Neuronal stem cell (in vitro differentiated cells): ENCODE data around the gene CYP1A2.

Source experiments
- DNase-seq: peaks from one replicate; pipeline ENCODE4 v3.0.0-alpha.2; 2013; ENCODE audit warnings: low spot score
- H2AFZ ChIP-seq: one replicate; pipeline ENCODE4 v1.6.1; 2013; ENCODE audit warnings: mild to moderate bottlenecking, low read length, inconsistent platforms
- H2AK5ac ChIP-seq: 2 replicates; pipeline ENCODE4 v1.6.1; 2013; ENCODE audit warnings: low read depth, mild to moderate bottlenecking, inconsistent platforms, low read length, moderate library complexity, mixed read lengths
- H2BK120ac ChIP-seq: 2 replicates; pipeline ENCODE4 v1.6.1; 2013; ENCODE audit warnings: low read depth, mild to moderate bottlenecking, inconsistent platforms, low read length, moderate library complexity, mixed read lengths
- H2BK12ac ChIP-seq: one replicate; pipeline ENCODE4 v1.6.1; 2013; ENCODE audit warnings: low read length, inconsistent platforms
- H2BK15ac ChIP-seq: 2 replicates; pipeline ENCODE4 v1.6.1; 2013; ENCODE audit warnings: mild to moderate bottlenecking, low read length, inconsistent platforms, mixed read lengths
- H2BK5ac ChIP-seq: one replicate; pipeline ENCODE4 v1.6.1; 2013; ENCODE audit warnings: inconsistent platforms, mild to moderate bottlenecking, low read length, moderate library complexity
- H3K14ac ChIP-seq: one replicate; pipeline ENCODE4 v1.6.1; 2013; ENCODE audit warnings: low read length, inconsistent platforms
- H3K18ac ChIP-seq: 2 replicates; pipeline ENCODE4 v1.6.1; 2013; ENCODE audit warnings: low read length, inconsistent platforms
- H3K23ac ChIP-seq: 2 replicates; pipeline ENCODE4 v1.6.1; 2013; ENCODE audit warnings: low read depth, mild to moderate bottlenecking, mixed read lengths, low read length, inconsistent platforms; ENCODE audit not compliant: poor library complexity
- H3K27ac ChIP-seq: replicated peaks from 3 replicates; pipeline ENCODE4 v1.5.1; 2013; ENCODE audit warnings: low read length, inconsistent platforms
- H3K27me3 ChIP-seq, 3 experiments: 2 replicates each; pipeline ENCODE4 v1.6.1; 2013; ENCODE audit warnings: low read length in 3 of 3, mild to moderate bottlenecking in 2 of 3, inconsistent platforms in 1 of 3, low read depth in 1 of 3, mixed read lengths in 1 of 3, moderate library complexity in 1 of 3; ENCODE audit not compliant: control insufficient read depth in 3 of 3, insufficient read depth in 3 of 3
- H3K36me3 ChIP-seq, 2 donors: replicated peaks in 1 of 2; 2 replicates each; pipeline ENCODE4 v1.6.1; 2013; ENCODE audit warnings: low read length in 2 of 2; ENCODE audit not compliant: control insufficient read depth in 2 of 2, insufficient read depth in 2 of 2
- H3K4ac ChIP-seq: 2 replicates; pipeline ENCODE4 v1.6.1; 2013; ENCODE audit warnings: inconsistent platforms, mild to moderate bottlenecking, low read length, moderate library complexity
- H3K4me1 ChIP-seq, 2 donors: 1 replicate in 1 of 2; 2 replicates in 1 of 2; pipeline ENCODE4 v1.6.1; 2013; ENCODE audit warnings: low read length in 2 of 2, low read depth in 1 of 2; ENCODE audit not compliant: control insufficient read depth in 2 of 2, insufficient read depth in 1 of 2
- H3K4me2 ChIP-seq: one replicate; pipeline ENCODE4 v1.6.1; 2013; ENCODE audit warnings: mild to moderate bottlenecking, low read length, inconsistent platforms; ENCODE audit not compliant: insufficient read depth, poor library complexity, severe bottlenecking
- H3K4me3 ChIP-seq, 2 donors: 2 replicates each; pipeline ENCODE4 v1.5.1; 2013; ENCODE audit warnings: low read length in 2 of 2, mild to moderate bottlenecking in 2 of 2, inconsistent platforms in 1 of 2, moderate library complexity in 1 of 2
- H3K79me1 ChIP-seq: one replicate; pipeline ENCODE4 v1.6.1; 2013; ENCODE audit warnings: low read depth, mild to moderate bottlenecking, inconsistent platforms, low read length, moderate library complexity
- H3K9ac ChIP-seq: one replicate; pipeline ENCODE4 v1.6.1; 2013; ENCODE audit warnings: mild to moderate bottlenecking, low read depth, low read length, inconsistent platforms; ENCODE audit not compliant: poor library complexity
- H3K9me3 ChIP-seq, 2 donors: replicated peaks in 1 of 2; 2 replicates each; pipeline versions ENCODE3 to v1.6.1; 2013; ENCODE audit warnings: low read length in 2 of 2, mild to moderate bottlenecking in 2 of 2, inconsistent platforms in 1 of 2, low read depth in 1 of 2, mixed read lengths in 1 of 2, moderate library complexity in 1 of 2; ENCODE audit not compliant: control insufficient read depth in 2 of 2, insufficient read depth in 1 of 2
- H4K8ac ChIP-seq: one replicate; pipeline ENCODE4 v1.6.1; 2013; ENCODE audit warnings: low read depth, mild to moderate bottlenecking, inconsistent platforms, low read length, moderate library complexity
- H4K91ac ChIP-seq: one replicate; pipeline ENCODE4 v1.6.1; 2013; ENCODE audit warnings: low read length, low read depth, mild to moderate bottlenecking, inconsistent platforms; ENCODE audit not compliant: poor library complexity
- WGBS, 2 donors: extraction: QIAGEN DNeasy Blood & Tissue Kit; methylation state at CpG; one replicate each; pipeline ENCODE4 v1.1.7; 2013; ENCODE audit warnings: missing lambda C conversion rate in 2 of 2, mixed read lengths in 1 of 2; ENCODE audit not compliant: insufficient read length in 2 of 2, insufficient replicate concordance in 1 of 2; ENCODE audit errors: extremely low coverage in 2 of 2; 5-methylcytosine and 5-hydroxymethylcytosine counted together

Gene CYP1A2

GRCh38 chr15:74787251-74788041 lies 38.8 kb downstream of the CYP1A2 start:
- peaks cover 10 to 22% of the 10 kb centered on the region in 2 donors for H3K4me1 ChIP-seq
- no peak overlapping the region for H4K8ac ChIP-seq
- H3K4me3 ChIP-seq: no peak overlapping the region
- no peak overlapping the region for H2BK5ac ChIP-seq
- no peak overlapping the region for H2BK12ac ChIP-seq
- H2AK5ac ChIP-seq: no peak overlapping the region
- H3K23ac ChIP-seq: no peak overlapping the region
- peaks cover 3 to 28% of the 10 kb centered on the region in 2 donors for H3K36me3 ChIP-seq
- no peak overlapping the region for H2AFZ ChIP-seq
- H3K27me3 ChIP-seq: no peaks in the 10 kb centered on the region
- H4K91ac ChIP-seq: no peak overlapping the region
- no CpG with 5 or more reads among the region's 13 CpGs for WGBS, 2 donors
- H3K4ac ChIP-seq: no peak overlapping the region
- H3K4me2 ChIP-seq: no peak overlapping the region
- peaks cover 18% of the 10 kb centered on the region for H3K79me1 ChIP-seq
- no peak overlapping the region for H3K14ac ChIP-seq
- DNase-seq: no peak
- no peak overlapping the region for H3K27ac ChIP-seq
- H2BK120ac ChIP-seq: no peak overlapping the region
- no peak overlapping the region for H3K9ac ChIP-seq
- no peak overlapping the region for H3K18ac ChIP-seq
- no peaks in the 10 kb centered on the region for H3K9me3 ChIP-seq
- no peak overlapping the region for H2BK15ac ChIP-seq

- H3K79me1 ChIP-seq: peaks cover 13% of the 10 kb centered on the region
- WGBS, 2 donors: no CpG with 5 or more reads among the region's 7 CpGs
- H3K14ac ChIP-seq: no peak overlapping the region
- H3K4ac ChIP-seq: no peak overlapping the region
- no peak overlapping the region for H3K9ac ChIP-seq
- H3K23ac ChIP-seq: no peak overlapping the region
- H3K9me3 ChIP-seq: no peaks in the 10 kb centered on the region
- peaks cover 3 to 28% of the 10 kb centered on the region in 2 donors for H3K36me3 ChIP-seq
- H3K4me1 ChIP-seq: peaks cover 16 to 24% of the 10 kb centered on the region in 2 donors
- H4K8ac ChIP-seq: no peak overlapping the region
- no peak overlapping the region for H3K27ac ChIP-seq
- H2BK12ac ChIP-seq: no peak overlapping the region
- no peak overlapping the region for H4K91ac ChIP-seq
- H2AFZ ChIP-seq: no peak overlapping the region
- no peaks in the 10 kb centered on the region for H3K27me3 ChIP-seq
- H2BK5ac ChIP-seq: no peak overlapping the region
- H2BK15ac ChIP-seq: no peak overlapping the region
- H2AK5ac ChIP-seq: no peak overlapping the region
- no peak overlapping the region for H3K4me2 ChIP-seq
- no peak overlapping the region for H3K4me3 ChIP-seq
- no peak for DNase-seq
- H2BK120ac ChIP-seq: no peak overlapping the region
- H3K18ac ChIP-seq: no peak overlapping the region
These were observed 39.5 kb downstream of the CYP1A2 start for GRCh38 chr15:74788042-74788682.

DNA sequence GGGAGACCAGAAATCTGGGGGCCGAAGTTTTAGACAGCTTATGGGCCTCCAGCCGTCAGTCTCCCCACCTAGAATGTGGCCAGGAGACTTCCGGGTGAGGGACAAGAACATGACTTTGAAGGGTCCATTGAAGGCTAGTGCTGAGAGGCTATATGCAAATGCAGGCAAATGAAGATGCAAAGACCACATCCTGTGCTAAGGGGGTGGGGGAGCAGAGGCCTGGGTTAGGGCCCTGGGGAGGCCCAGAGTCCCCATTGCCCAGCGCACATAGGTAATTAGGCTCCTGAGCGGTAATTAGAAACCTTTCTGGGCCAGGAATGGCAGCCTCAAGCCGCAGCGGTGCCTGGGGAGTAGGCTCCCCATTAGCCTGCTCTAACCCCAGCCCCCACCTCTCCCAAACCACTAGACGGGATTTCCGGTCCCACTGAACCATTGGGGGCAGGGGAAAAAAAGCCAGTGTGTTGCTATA lies 40.1 kb downstream of the CYP1A2 start:
- DNase-seq: no peak
- no peak overlapping the region for H3K4me2 ChIP-seq
- WGBS, 2 donors: no CpG with 5 or more reads among the region's 9 CpGs
- H3K9ac ChIP-seq: no peak overlapping the region
- H2AFZ ChIP-seq: no peak overlapping the region
- peaks cover 14 to 22% of the 10 kb centered on the region in 2 donors for H3K4me1 ChIP-seq
- H2AK5ac ChIP-seq: no peak overlapping the region
- no peak overlapping the region for H3K14ac ChIP-seq
- no peak overlapping the region for H2BK5ac ChIP-seq
- no peak overlapping the region for H3K18ac ChIP-seq
- H3K27me3 ChIP-seq: no peaks in the 10 kb centered on the region
- no peak overlapping the region for H2BK120ac ChIP-seq
- H3K27ac ChIP-seq: no peak overlapping the region
- H3K23ac ChIP-seq: no peak overlapping the region
- peaks cover 3 to 28% of the 10 kb centered on the region in 2 donors for H3K36me3 ChIP-seq
- H3K4me3 ChIP-seq: no peak overlapping the region
- H3K9me3 ChIP-seq: no peaks in the 10 kb centered on the region
- no peak overlapping the region for H2BK15ac ChIP-seq
- no peak overlapping the region for H4K91ac ChIP-seq
- H3K4ac ChIP-seq: no peak overlapping the region
- peaks cover 9% of the 10 kb centered on the region for H3K79me1 ChIP-seq
- no peak overlapping the region for H4K8ac ChIP-seq
- H2BK12ac ChIP-seq: no peak overlapping the region

DNA sequence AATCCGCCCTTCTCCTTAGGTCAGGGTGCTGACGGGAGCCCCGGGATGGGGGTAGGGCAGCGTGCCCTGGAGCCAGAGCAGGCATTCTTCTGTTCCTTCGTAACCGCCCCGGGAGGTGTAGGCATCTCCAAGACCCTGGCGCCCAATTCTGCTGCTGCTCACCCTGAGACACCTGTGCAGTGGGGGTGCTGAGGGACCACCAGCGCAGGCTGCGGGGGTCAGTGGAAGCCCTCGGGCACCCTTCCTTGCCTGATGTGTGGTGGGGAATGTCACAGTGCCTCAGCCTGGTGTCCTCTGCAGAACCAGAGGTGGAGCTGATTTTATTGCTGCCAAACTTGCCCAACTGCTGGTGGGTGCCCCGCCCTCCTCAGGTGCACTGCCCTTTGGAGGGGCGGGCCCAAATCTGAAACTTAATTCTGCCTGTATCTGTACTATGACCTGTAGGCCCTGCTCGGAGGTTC lies 40.6 kb downstream of the CYP1A2 start:
- no peaks in the 10 kb centered on the region for H3K9me3 ChIP-seq
- no peak overlapping the region for H3K18ac ChIP-seq
- no peak for DNase-seq
- peak overlapping the region; percentile 73 for H3K14ac ChIP-seq
- peaks cover 6% of the 10 kb centered on the region for H3K79me1 ChIP-seq
- H2BK5ac ChIP-seq: no peak overlapping the region
- H3K27me3 ChIP-seq: no peaks in the 10 kb centered on the region
- WGBS, 2 donors: no CpG with 5 or more reads among the region's 14 CpGs
- H4K8ac ChIP-seq: no peak overlapping the region
- peaks cover 3 to 28% of the 10 kb centered on the region in 2 donors for H3K36me3 ChIP-seq
- no peak overlapping the region for H2BK12ac ChIP-seq
- no peak overlapping the region for H3K4ac ChIP-seq
- H2AK5ac ChIP-seq: no peak overlapping the region
- H3K23ac ChIP-seq: peak overlapping the region; percentile 53
- H3K27ac ChIP-seq: no peak overlapping the region
- no peak overlapping the region for H2BK120ac ChIP-seq
- H3K4me2 ChIP-seq: no peak overlapping the region
- H2BK15ac ChIP-seq: no peak overlapping the region
- H3K9ac ChIP-seq: peak overlapping the region; percentile 1
- H3K4me1 ChIP-seq: peaks cover 11 to 20% of the 10 kb centered on the region in 2 donors
- H4K91ac ChIP-seq: no peak overlapping the region
- H2AFZ ChIP-seq: no peak overlapping the region
- no peak overlapping the region for H3K4me3 ChIP-seq
